K562 (cell line): ENCODE measurements around the gene ZFAND5.

Source experiments
- BACH1 ChIP-seq: fragments of 200-800 bp; sonication (Bioruptor generic); IDR thresholded peaks from 2 replicates; pipeline ENCODE4 v1.6.1; 2016; ENCODE audit warnings: missing genetic modification characterization, missing compliant biosample characterization
- FOXA1 ChIP-seq: fragments of 450-650 bp; IDR thresholded peaks from 2 replicates; pipeline ENCODE4 v1.6.1; 2016; ENCODE audit warnings: mild to moderate bottlenecking, borderline replicate concordance
- GTF2E2 ChIP-seq: fragments of 200-800 bp; sonication (Bioruptor generic); IDR thresholded peaks from 2 replicates; pipeline ENCODE4 v1.6.1; 2016; ENCODE audit warnings: missing genetic modification characterization, missing compliant biosample characterization
- MYC ChIP-seq, 2 experiments: fragments of 250-450 bp in 1 of 2; sonication (Bioruptor Pico) in 1 of 2; IDR thresholded peaks; 2 replicates each; pipeline versions ENCODE4 v1.5.1 to v1.6.1; 2012 to 2021; ENCODE audit warnings: low read depth in 2 of 2, borderline replicate concordance in 1 of 2, improper control_type of control experiment in 1 of 2, low read length in 1 of 2, mild to moderate bottlenecking in 1 of 2, moderate library complexity in 1 of 2
- NBN ChIP-seq: fragments of 450-650 bp; IDR thresholded peaks from 2 replicates; pipeline ENCODE4 v1.6.1; 2016; ENCODE audit warnings: low read depth, mild to moderate bottlenecking
- ZNF274 ChIP-seq: IDR thresholded peaks from 2 replicates; pipeline ENCODE4 v1.6.1; 2011; ENCODE audit warnings: low read depth, mild to moderate bottlenecking, low read length, moderate library complexity, borderline replicate concordance
- ZSCAN32 ChIP-seq: fragments of 450-650 bp; formaldehyde crosslinking; IDR thresholded peaks from 2 replicates; pipeline ENCODE4 v1.4.0; 2020; ENCODE audit warnings: mild to moderate bottlenecking, moderate library complexity
- TF ChIP-seq, protein P1 (sequence below): fragments of 450-650 bp; IDR thresholded peaks from 2 replicates; pipeline ENCODE4 v1.6.1; 2016; ENCODE audit warnings: low read depth, mild to moderate bottlenecking, moderate library complexity
- TF ChIP-seq, protein P2 (sequence below), 3 experiments: IDR thresholded peaks in 2 of 3; conservative IDR thresholded peaks in 1 of 3; 2 replicates each; pipeline ENCODE4 v1.5.1; 2011 to 2012; ENCODE audit warnings: low read length in 3 of 3, mild to moderate bottlenecking in 3 of 3, control low read depth in 2 of 3, improper control_type of control experiment in 1 of 3, inconsistent platforms in 1 of 3, low read depth in 1 of 3, mixed read lengths in 1 of 3, moderate library complexity in 1 of 3; ENCODE audit not compliant: insufficient read depth in 2 of 3
- TF ChIP-seq, protein P3 (sequence below): sonication (generic); formaldehyde crosslinking; IDR thresholded peaks from 2 replicates; pipeline ENCODE4 v1.8.0; 2023; ENCODE audit warnings: mild to moderate bottlenecking, missing genetic modification reagents

GRCh38 chr9:72322678-72323077, 42.3 kb downstream of the ZFAND5 start:
- TF ChIP-seq NBN = no peak
- TF ChIP-seq MYC (IDR thresholded peaks at IDR 0.05; ENCODE audit: low read depth, low read length) = no peak
- no peak for TF ChIP-seq MYC (CRISPR knock-in tag; IDR thresholded peaks at IDR 0.05; ENCODE audit: borderline replicate concordance, low read depth)
- no peak for TF ChIP-seq GTF2E2 (tag)
- TF ChIP-seq ZNF274 = no peak
- TF ChIP-seq, protein P1, sequence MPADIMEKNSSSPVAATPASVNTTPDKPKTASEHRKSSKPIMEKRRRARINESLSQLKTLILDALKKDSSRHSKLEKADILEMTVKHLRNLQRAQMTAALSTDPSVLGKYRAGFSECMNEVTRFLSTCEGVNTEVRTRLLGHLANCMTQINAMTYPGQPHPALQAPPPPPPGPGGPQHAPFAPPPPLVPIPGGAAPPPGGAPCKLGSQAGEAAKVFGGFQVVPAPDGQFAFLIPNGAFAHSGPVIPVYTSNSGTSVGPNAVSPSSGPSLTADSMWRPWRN = no peak
- TF ChIP-seq, protein P2, sequence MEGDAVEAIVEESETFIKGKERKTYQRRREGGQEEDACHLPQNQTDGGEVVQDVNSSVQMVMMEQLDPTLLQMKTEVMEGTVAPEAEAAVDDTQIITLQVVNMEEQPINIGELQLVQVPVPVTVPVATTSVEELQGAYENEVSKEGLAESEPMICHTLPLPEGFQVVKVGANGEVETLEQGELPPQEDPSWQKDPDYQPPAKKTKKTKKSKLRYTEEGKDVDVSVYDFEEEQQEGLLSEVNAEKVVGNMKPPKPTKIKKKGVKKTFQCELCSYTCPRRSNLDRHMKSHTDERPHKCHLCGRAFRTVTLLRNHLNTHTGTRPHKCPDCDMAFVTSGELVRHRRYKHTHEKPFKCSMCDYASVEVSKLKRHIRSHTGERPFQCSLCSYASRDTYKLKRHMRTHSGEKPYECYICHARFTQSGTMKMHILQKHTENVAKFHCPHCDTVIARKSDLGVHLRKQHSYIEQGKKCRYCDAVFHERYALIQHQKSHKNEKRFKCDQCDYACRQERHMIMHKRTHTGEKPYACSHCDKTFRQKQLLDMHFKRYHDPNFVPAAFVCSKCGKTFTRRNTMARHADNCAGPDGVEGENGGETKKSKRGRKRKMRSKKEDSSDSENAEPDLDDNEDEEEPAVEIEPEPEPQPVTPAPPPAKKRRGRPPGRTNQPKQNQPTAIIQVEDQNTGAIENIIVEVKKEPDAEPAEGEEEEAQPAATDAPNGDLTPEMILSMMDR (IDR thresholded peaks at IDR 0.05 in 2 of 3, conservative IDR thresholded peaks at IDR 0.05 in 1 of 3; ENCODE audit: insufficient read depth in 2 of 3, low read depth in 1 of 3, low read length in 3 of 3) = no peak
- TF ChIP-seq BACH1 = no peak
- TF ChIP-seq, protein P3, sequence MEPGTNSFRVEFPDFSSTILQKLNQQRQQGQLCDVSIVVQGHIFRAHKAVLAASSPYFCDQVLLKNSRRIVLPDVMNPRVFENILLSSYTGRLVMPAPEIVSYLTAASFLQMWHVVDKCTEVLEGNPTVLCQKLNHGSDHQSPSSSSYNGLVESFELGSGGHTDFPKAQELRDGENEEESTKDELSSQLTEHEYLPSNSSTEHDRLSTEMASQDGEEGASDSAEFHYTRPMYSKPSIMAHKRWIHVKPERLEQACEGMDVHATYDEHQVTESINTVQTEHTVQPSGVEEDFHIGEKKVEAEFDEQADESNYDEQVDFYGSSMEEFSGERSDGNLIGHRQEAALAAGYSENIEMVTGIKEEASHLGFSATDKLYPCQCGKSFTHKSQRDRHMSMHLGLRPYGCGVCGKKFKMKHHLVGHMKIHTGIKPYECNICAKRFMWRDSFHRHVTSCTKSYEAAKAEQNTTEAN (CRISPR knock-in tag) = no peak
- TF ChIP-seq ZSCAN32 (CRISPR knock-in tag) = no peak
- TF ChIP-seq FOXA1 = no peak
